Activated CD4-positive, alpha-beta T cell treated with anti-CD3 and anti-CD28 coated beads, Interleukin-2, amount 50 U/mL, for 16 hours (primary cell): ENCODE data around the gene HOXA2.

ENCODE experiments used
- DNase-seq: peaks from one replicate; pipeline ENCODE4 v3.0.0-alpha.2; 2020

HOXA2 gene

DNA sequence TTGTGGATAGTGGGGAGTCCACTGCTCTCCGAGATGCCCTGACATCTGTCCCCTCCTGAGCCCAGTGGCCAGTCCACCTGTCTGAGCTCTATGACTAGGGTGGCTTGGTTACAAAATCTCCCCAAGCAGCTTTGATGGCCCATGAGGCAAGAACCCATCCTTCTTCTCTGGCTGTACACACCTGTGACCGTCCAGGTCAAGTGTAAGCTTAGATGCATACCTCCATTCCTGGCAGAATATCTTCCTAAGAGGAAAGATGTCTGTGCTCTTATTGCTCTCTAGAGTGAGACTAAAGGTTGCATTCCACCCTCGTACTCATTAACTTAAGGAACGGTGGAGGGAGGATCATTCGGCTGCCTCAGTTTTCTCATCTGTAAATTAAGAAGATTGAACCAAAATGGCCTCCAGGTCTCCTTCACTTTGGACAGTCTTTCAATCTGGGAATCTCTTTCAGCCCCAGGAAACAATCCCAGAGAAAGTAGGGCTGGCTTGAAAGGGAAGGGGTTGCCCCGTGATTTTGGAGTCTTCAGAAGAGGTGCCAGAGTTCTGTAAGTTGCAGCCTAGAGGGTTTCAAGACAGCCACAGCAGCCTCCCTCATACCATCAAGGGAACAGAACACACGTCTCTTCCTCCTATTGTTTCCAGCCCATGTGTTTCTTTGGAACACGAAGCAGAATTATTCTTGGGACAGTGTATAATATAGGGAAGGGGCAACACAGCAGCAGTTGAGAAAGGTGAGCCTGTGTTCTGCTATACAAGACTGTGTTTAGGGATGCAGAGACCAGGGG is 22.6 kb upstream of the HOXA2 start:
- DNase-seq, result no peak

DNA sequence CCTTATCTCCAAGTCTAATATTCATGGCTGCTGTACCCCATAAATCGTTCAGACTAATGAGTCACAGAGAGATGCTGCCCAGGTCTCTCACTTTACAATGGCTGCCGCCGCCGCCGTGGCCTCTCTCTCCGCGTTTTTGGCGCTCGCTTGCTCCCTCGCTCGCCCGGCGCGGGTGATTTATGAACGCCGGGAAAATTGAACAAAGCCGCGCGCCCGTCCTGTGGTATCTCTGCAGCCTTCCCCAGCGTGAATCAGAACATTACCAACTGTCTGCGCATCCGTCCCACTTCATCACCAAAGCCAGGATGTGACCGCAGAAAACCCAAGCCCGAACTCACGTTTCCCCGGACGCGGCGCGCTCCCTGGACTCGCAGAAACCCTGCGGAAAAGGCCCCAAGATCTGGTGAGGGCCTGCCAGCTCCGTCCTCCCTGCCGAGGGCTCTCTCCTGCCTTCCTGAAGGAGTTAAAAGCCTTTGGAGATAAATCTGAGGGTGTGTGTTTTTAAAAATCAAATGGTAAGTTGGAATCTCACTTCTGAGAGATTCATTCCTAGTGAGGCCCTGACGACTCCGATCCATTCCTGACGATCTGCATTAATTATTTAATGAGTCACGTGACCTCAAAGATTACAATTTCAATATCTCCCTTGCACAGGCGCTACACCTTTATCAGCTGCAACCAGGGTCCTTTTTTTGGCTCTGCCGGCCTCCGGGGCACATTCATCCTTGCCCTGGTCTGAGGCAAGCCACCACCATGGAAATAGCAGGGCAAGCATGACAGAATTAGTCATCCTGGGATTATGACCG is 21.8 kb upstream of the HOXA2 start:
- no peak for DNase-seq

DNA sequence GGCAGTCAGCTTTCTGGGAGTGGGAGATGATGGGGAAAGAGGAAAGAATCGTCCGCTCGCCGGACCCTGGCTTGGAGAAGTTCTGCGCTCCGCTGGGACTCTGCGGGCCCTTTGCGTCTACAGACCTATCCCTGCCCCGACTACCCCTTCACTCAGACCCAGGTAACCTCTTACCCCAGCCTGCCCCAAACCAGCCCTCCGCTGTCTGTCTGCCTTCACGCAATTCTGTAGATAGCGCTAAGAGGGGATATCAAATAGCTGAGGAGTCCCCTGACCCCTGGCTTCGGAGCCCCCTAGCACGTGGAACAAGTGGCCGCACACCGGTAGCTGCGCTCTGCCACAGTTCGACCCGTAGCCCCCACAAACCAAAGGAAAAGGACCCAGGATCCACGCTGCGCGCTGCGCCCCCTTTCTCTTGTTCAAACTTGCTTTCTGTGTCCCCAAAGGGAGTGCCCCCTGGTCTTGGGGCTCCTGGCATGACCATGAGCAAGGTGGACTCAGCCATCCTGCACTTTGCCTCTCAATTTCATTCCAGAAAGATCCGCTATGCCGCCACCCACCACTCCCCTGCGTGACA is 21.1 kb upstream of the HOXA2 start:
- no peak for DNase-seq

- DNase-seq, result no peak
Observed at GRCh38 chr7:27123007-27123476, 20.6 kb upstream of the HOXA2 start.

DNA sequence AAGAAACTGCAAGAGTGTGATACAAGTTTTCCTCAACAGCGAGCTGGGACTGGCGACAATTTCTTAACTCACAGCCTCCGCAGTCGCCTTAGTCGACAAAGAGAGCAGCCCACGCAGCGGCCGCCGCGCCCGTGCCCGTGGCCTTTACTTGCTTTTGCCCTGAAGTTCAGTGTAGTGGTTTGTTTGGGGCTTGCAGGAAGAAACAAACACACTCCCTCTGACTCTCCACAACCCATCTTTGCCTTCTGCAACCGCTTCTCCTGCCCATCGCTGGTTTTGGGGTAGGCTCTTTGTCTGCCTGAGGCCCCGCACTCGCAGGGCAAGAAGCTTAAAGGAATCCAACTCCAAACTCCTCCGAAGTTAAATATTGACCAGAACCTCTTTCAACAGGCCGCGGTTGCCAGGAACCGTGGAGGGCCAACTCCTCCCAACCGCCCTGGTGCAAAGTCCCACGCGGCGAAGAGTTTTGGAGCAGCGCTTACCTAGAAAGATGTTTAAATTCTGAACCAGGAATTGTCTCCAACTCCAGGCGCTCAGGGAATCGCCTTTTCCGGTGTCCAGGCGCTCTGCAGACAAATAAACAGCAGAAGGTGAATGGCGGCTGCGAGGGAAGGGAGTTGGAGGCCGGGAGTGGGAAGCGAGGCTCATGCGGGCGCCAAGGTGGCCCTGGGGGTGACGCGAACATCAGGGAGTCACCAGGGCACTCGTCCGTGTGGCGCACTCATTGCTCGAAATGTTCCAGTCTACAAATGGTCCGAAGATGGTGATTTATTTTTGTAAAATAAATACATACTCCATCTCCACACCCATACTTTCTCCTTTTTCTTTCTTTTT is 19.8 kb upstream of the HOXA2 start:
- DNase-seq, result no peak

GRCh38 chr7:27121684-27122076 is 19.2 kb upstream of the HOXA2 start:
- DNase-seq, result no peak

DNA sequence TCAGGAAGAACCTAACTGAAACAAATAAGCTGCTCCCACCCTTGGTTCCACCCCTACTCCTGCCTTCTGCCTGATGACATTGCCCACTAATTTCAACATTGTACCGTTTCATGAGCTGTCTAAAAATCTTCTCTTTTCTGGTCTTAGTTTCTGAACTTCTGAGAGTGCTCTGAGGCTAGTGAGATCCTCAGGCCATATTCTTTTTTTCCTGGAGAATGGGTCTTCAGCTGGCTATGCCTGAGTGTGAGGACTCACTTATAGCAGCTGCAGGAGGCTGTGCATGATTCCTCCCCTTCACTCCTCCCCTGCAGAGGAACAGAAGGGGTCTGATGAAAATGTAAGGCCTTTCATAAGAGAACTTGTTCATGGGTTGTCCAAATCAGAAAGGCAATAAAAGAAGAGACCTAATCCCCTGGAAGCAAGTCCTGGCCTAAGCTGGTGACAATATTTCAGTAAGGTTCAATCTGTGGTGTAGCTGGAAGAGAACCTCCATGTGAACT is 17.0 kb upstream of the HOXA2 start:
- no peak for DNase-seq

DNA sequence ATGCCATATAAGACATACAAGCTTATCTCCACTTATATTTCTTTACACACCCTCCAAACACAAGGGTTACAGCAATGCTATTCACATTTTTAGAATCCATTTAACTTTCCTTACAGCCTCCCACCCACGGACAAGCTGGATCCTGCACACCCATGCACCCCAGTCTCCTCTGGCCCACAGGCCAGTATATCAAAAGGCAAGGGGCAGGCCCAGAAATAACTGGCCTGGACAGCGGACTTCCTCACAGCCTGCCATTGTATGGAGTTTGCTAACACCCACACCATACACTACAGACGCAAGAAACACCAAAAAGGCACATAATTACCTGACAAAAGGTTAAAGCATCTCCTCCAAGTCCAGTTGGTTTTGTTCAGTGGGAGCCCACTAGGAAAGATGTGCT is 16.1 kb upstream of the HOXA2 start:
- DNase-seq, result no peak

DNA sequence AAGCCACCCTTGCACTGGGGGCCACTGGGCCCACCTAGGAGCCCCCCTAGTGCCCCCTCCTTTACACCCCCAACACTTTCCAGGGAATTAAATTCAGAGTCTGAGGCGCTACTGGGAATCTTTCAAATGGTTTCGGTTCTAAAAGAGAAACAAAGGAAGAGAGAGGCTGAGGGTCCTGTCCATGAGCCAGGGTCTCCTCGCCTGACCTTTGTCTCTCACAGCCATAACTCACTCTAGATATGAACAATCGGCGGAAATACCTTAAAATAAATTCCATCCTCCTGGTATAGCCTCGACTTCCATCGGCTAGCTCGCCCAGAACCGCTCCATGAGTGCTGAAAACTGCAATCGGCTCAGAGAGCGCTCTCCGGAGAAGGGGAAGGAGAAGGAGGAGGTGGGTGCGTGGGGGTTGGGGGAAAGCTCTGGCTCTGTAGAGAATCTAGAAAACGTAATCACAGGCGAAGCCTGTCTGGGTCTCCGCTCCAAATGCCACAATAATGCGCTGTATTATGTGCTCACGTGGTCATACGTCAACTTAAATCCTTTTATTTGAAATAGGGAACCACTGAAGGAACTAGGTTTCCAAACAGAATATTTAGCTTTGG is 15.5 kb upstream of the HOXA2 start:
- DNase-seq, result no peak

DNA sequence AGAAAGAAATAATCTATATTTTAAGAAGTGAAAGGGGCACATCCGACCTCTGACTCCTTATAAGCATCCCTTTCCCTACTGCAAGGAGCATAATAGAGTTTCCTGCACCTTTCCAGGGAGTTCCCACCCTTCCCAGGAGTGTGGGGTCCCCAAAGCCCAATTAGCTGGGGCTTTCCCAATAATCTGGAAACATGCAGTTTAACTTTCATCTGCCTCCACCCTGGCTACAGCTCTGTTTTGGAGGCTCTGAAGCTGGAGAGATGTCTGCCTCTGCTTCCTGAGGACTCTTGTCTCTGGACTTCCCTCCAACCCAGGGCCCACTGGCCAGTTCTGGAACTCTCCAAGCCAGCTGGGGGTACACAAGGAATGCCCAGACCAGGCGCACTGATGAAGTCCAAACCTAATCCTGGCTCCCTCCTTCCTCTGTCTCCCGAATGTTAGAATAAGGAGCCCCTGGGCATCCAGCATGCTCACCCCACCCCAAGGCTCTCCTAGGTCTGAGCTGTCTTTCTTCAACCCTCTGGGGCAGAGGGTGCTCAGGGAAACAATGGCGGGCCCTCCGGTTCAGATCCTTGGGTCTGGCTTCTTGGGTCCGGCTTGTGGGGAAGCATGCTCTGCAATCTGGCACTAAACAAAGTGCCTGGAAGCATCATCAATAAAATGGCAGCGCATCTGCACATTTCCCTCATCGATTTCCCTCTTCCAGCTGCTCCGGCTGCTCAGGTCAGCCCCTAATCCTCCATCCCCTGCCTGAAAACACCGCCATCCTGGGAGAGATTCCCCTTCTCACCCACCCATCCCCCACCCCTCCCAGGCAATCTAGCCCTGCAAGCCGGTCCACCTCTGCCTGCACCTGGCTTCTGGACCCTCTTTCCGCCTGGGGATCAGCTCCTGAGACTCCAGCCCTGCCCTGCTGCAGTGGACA is 14.7 kb upstream of the HOXA2 start:
- no peak for DNase-seq

DNA sequence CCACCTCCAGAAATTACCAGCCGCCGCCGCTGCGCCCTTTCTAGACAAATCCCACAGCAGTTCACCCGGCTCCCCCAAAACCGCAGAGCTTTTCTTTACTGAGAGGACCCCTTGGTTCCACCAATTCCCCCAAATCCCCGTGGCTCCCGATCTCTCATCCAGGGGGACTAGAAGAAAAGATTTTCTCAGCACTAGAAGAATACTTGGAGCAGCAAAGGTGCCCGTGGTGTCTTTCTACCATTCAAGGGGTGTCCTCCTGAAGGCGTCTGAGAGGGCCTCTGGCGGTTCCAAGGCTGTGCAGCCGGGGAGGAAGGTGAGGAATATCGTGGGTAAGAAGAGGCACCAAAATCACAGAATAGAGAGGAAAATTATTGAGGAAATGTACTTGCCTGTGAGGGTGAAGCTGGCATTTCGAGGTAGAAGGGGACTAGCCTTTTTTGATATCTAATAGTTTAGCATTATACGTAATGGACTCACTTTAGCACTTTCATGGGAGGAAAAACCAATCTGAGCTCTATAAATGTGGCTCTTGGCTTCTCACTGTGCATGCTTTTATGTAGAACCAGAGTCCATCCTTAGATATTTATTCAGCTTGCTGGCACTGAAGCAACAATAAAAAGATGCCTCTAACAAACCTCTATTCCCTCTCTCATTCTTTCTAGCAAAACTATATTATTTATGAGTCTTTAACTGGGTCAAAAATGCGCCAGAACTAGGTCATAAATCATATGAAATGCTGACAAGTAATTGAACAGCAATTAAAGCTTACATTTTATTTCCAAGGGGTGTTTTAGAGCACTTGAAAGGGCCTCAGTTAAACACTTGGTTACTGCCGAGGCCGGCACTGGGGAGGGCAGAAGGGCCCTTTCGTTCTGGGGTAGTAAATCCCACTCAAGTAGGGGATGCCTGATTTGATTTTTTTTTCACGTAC is 13.8 kb upstream of the HOXA2 start:
- no peak for DNase-seq

GRCh38 chr7:27115221-27116026 is 12.9 kb upstream of the HOXA2 start:
- no peak for DNase-seq

DNA sequence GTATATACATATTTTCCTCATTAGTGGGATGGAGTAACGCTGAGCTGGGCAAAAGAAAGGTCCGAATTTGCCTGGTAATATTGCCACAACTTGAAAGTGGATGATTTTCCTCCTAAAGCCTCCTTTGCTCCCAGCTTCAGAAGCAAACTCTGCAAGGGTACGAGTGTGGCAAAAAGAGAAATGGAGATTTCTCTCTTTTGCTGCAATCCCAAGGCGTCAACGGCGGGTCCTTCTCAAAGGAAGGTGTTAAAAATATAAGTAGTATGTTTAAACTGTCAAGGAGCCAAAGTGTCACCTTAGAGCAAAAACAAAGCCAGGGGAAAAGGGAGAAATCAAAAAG is 12.4 kb upstream of the HOXA2 start:
- no peak for DNase-seq

DNA sequence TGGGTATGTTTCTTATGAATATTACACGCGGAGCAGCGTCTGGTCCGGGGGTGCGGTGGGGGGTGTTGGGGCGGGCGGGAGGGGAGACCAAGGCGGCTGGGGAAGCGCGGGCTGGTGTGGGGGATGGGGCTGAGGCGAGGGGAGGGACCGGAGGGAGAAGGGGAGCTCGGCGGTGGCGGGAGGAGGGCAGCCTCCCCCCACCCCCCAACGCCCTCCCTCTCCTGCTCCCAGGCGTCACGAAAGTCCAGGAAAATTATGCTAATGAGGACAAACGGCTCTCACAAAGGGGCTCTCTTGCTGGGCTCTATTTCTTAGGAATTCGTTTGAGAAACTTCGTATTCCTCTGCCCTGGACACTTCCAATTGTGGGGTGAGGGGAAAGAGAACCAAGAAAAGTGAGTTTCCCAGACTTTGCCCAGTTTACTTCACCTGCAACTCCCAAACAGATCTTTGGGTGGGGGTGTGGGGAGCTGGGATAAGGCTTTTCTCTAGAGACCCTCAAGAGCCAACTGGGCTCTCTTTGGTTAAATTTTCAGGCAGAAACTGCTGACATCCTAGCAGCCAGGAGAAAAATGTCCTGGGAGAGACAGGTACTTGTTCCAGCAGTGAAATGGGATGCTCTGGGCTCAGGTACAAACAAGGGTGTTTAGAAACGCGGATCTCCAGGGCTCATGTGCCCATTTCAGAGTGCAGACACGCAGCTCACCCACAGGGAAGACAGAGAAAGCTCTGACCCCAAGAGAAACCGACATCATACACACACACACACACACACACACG is 11.7 kb upstream of the HOXA2 start:
- DNase-seq, result no peak

DNA sequence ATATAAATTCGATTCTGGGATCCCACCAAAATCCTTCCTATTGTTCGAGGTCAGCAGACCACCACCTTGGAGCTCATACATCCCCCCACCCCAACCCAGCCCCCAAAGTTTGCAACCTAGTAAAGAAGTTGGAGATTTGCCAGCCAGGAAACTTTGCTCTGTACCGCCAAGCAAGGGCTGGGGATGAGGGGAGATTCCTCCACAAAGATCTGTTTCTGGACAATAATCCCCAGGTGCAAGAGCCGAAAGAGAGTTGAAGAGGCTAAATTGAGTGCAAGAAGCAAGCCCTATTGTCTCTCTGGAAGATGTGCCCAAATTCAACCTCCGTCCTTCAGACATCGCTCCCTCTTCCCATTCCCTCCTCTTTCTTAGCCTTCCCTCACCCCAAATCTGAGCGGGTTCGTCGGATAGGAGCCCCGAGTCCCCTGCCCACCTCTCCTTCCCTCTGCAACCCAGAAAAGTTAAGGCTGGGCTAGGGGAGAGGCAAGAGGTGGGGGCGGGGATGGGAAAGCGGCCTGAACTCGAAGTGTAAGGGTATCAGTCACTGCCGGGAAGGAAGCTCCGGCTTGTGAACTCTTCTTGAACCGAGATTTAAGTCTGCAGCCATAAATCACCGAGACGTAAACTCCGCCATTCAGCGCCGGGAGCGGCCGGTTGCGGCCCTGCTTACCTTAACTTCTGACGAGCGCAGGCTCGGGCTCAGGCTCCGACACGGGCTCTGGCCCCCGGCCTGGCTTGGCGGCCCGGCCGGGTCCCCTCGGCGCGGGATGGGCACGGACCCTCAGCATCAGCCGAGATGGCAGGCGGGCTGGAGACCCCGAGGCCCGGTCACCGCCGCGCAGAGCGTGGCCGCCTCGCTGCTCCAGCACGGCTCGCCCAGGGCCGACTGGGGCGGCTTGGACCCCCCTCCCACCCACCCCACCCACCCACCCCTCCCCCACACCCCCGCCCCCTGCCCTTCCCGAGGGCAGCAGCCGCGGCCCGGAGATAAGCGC is 10.8 kb upstream of the HOXA2 start:
- DNase-seq, result no peak

DNA sequence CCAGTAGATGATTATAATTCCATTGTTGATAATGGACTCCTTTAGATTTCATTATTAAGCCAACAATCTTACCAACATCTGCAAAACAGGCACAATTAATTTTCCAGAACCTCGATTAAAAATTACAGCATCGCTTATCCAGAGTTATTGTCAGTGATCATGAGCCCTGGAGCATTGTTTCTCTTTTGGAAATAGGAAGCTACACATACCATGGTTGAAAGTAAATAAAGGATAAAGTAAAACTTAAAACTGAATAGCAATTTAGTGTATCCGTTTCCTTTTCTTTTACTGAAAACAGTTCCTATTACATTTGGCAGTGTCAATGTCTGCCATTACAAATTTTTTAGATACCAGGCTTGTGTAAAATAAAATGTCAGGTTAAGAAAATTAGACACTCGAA is 9.9 kb upstream of the HOXA2 start:
- no peak for DNase-seq

DNA sequence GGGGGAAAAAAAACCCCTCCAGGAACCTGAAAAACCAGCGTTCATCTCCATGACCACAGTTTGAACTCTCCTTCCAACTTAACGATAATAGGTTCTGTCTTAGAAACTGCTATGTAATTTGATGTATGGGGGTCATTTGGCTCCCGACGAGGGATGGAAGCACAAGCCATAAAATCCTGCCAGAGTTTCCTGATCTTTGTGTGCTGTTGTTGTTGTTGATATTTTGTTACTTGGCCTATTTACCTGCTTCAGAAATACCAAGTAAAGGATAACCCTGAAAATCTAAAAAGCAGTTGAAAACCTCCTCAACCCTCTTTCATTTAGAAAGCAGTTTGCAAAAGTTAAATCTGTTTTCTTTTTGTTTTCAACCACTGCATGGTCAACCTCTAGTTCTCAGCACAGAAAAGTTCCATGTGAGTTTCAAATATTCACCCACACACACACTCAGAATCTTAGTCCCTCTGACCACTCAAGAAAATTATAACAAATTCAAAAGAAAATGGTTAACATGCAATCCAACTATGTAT is 9.3 kb upstream of the HOXA2 start:
- no peak for DNase-seq
